GM23248 (cell line): Measurements from ENCODE around the gene PERP.

Source experiments
- EZH2 ChIP-seq: fragments of 200-600 bp; sonication (generic); IDR thresholded peaks from 2 replicates; pipeline ENCODE4 v1.6.1; 2018; ENCODE audit warnings: antibody characterized with exemption, mild to moderate bottlenecking; ENCODE audit not compliant: insufficient read depth, poor library complexity, severe bottlenecking
- EZH2phosphoT487 ChIP-seq: fragments of 200-600 bp; sonication (generic); IDR thresholded peaks from 2 replicates; pipeline ENCODE4 v1.6.1; 2018; ENCODE audit warnings: antibody characterized with exemption, moderate library complexity, mild to moderate bottlenecking, low read depth; ENCODE audit not compliant: insufficient read depth

DNA sequence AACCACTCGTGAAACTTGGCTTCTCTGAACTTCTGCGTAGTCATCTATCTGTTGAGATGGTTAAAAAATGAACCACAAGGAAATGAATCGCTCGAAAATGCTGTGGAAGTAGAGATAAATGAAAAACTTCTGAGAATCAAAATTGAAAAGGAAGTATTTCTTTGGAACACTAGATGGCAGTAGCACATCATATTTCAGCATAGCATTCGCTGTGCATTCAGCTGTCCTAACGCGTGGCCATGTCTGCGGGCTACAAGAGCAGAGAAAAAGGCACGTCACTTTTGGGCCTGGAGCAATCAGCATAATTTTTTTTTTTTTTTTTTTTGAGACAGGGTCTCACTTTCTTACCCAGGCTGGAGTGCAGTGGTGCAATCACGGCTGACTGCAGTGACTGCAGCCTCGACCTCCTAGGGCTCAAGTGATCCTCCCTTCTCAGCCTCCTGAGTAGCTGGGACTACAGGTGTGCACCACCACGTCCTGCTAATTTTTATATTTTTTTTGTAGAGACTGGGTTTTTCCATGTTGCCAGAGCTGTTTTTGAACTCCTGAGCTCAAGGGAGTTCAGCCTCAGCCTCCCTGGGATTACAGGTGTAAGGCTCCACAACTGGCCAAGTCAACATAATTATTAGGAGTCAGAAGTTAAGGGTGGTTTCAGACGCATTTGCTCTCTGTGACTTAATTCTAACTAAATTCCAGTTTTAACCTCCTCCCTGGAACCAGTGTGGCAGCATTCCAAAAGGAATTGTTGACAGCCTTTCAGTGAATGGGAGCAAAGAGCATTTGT lies 8.8 kb upstream of the PERP start:
- TF ChIP-seq EZH2 (no peak), EZH2phosphoT487 (no peak)
